SW480 (cell line): ENCODE data around the gene KLF12.

Experiments used
- DNase-seq: peaks from one replicate; pipeline ENCODE4 v3.0.0-alpha.2; 2016; ENCODE audit warnings: low spot score

The KLF12 gene

GRCh38 chr13:74103970-74104555 is 30.1 kb downstream of the KLF12 start:
- DNase-seq = no peak

GRCh38 chr13:74103196-74103595 is 31.0 kb downstream of the KLF12 start:
- DNase-seq = no peak

- no peak for DNase-seq
Measured at GRCh38 chr13:74102691-74103090, 31.5 kb downstream of the KLF12 start.

- DNase-seq = no peak
Measured at GRCh38 chr13:74101436-74101835, 32.8 kb downstream of the KLF12 start.

- no peak for DNase-seq
Measured at GRCh38 chr13:74098077-74098476, 36.1 kb downstream of the KLF12 start.

- DNase-seq = no peak
Measured at GRCh38 chr13:74097116-74097515, 37.1 kb downstream of the KLF12 start.

- no peak for DNase-seq
Measured at GRCh38 chr13:74093691-74094090, 40.5 kb downstream of the KLF12 start.

GRCh38 chr13:74092711-74093110 is 41.5 kb downstream of the KLF12 start:
- no peak for DNase-seq

GRCh38 chr13:74090869-74091605 is 43.2 kb downstream of the KLF12 start:
- no peak for DNase-seq

- no peak for DNase-seq
Measured at GRCh38 chr13:74090397-74090796, 43.8 kb downstream of the KLF12 start.

- no peak for DNase-seq
Measured at GRCh38 chr13:74087357-74087756, 46.8 kb downstream of the KLF12 start.
